GM19372 (cell line): ENCODE results near the gene TWF2.

ENCODE experiments used
- ATAC-seq: cut with Tn5 transposase; IDR thresholded peaks from one replicate; pipeline ENCODE4 v1.9.1; 2021; ENCODE audit warnings: mild to moderate bottlenecking, low read depth, moderate library complexity; ENCODE audit not compliant: unreplicated experiment

The TWF2 gene

DNA sequence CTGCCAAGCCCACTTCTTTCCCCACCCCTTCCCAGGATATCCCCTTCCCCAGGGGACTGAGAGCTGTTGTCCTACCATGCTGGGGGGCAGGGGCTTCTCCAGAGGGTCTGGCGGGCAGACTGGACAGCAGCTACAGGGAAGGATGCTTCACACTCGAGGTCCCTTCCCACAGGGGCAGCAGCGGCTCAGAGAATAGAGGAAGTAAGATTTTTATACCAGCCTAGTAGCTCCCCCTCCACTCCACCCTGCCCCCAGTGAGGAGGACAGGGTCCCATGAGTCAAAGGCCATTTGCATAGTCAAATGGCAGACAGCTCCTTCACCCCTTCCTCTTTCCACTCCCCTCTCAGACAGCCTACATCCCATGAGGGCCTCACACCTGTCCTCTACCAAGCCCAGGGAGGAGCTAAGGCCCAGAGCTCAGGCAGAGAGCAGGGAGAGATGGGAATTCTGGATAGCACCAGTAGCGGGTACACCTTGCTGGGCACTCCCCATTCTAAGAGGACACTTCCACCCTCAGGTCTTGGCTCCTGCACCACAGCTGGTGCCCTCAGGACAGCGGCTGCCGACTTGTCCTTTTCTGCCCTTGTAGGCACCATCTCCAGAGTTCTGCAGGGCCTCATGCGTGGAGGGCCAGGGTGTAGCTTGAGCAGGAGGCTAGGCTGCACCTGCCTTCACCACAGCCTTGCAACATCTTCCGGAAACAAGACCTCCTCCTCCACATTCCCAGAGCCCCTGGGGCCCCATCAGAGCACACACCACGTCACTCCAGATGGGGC, 13.3 kb downstream of the TWF2 start, which contains the start of gene TLR9:
Gene TLR9 (minus strand): TSS at position 194 of the 777 bp plus-strand sequence. CDS start 116 bp downstream, at position 78.
- peak; percentile 68 for ATAC-seq

DNA sequence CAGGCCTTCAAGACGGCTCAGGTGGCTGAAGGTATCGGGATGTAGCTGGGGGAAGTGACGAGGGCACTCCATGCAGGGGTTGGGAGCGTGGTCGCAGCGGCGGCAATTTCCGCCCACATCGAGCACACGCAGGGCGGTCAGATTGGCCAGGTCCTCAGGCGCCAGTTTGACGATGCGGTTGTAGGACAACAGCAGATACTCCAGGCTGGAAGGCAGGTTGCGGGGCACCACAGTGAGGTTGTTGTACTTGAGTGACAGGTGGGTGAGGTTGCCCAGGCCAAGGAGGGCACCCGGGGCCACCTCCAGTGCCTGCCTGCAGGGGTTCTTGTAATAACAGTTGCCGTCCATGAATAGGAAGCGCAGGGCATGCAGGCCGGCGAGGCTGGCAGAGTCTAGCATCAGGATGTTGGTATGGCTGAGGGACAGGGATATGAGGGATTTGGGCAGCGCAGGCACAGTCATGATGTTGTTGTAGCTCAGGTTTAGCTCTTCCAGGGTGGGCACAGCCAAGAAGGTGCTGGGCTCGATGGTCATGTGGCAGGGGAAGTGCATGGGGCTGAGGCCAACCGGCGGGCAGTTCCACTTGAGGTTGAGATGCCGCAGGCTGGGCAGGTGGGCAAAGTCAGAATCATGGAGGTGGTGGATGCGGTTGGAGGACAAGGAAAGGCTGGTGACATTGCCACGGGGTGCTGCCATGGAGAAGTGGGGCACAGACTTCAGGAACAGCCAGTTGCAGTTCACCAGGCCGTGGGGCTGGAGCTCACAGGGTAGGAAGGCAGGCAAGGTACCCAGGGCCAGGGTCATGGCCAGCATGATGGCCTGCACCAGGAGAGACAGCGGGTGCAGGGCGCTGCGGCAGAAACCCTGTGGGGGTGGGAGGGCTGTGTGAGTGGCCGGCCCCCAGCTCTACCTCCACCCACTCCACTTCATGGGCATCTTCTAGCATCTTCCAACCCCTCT, 15.2 kb downstream of the TWF2 start:
- ATAC-seq = no peak

DNA sequence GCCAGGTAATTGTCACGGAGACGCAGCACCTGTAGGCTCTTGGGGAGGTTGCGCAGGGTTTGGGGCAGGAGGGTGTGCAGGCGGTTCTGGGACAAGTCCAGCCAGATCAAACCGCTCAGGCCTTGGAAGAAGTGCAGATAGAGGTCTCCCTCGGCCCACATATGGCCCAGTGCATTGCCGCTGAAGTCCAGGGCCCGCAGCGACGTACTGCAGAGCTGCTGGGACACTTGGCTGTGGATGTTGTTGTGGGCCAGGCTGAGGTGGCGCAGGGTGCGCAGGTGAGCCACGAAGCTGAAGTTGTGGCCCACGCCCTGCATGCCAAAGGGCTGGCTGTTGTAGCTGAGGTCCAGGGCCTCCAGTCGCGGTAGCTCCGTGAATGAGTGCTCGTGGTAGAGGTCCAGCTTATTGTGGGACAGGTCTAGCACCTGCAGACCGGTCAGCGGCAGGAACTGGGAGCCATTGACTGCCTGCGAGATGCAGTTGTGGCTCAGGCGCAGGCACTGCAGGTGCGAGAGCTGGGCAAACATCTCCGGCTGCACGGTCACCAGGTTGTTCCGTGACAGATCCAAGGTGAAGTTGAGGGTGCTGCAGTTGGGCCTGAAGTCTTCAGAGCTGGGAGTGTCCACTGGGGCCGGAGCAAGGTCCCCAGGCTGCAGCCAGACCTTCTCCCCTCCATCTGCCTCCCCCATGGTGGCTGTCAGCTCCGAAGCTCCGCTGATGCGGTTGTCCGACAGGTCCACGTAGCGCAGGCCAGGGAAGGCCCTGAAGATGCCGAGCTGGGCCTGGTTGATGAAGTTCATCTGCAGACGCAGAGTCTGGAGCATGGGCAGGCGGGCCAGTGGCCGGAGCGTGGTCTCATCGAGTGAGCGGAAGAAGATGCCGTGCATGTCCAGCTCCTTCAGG, 16.4 kb downstream of the TWF2 start:
- no peak for ATAC-seq

DNA sequence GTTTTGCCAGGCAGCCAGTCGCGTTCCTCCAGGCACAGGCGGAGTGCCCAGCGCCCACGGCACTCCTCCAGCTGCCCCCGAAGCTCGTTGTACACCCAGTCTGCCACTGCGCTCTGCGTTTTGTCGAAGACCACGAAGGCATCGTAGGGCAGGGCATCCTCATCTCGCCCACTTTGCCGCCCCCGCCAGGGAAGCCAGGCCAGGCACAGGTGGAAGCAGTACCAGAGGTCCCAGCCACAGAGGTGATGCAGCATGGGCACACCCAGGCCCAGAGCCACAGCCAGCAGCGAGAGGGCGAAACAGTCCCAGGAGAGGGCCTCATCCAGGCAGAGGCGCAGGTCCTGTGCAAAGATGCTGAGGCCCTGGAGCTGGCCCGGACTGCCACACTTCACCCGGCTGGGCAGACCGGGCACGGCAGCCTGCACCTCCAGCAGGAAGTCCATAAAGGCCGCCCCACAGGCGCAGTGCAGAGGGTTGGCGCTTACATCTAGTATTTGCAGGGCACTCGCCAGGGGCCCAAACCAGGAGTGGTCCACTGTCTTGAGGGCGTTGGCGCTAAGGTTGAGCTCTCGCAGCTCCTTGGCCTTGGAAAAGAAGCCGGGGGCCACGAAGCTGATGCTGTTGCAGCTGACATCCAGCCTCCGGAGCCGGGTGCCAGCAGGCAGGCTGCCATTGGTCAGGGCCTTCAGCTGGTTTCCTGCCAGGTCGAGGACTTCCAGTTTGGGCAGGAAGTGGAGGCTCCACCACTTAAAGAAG, 17.2 kb downstream of the TWF2 start:
- ATAC-seq = no peak

DNA sequence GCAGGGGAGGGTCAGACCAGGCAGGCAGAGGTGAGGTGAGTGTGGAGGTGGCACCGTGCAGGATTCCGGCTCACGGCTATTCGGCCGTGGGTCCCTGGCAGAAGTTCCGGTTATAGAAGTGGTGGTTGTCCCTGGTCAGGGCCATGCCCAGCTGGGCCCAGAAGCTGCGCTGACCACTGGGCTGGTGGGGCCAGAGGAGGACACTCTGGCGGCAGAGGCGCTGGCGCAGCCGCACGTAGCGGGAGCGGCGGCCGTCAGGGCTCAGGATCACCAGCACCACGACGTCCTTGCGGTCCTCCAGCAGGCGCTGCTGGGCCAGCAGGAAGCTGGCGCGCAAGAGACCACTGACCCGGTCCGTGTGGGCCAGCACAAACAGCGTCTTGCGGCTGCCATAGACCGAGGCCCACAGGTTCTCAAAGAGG, 17.8 kb downstream of the TWF2 start:
- ATAC-seq = no peak

DNA sequence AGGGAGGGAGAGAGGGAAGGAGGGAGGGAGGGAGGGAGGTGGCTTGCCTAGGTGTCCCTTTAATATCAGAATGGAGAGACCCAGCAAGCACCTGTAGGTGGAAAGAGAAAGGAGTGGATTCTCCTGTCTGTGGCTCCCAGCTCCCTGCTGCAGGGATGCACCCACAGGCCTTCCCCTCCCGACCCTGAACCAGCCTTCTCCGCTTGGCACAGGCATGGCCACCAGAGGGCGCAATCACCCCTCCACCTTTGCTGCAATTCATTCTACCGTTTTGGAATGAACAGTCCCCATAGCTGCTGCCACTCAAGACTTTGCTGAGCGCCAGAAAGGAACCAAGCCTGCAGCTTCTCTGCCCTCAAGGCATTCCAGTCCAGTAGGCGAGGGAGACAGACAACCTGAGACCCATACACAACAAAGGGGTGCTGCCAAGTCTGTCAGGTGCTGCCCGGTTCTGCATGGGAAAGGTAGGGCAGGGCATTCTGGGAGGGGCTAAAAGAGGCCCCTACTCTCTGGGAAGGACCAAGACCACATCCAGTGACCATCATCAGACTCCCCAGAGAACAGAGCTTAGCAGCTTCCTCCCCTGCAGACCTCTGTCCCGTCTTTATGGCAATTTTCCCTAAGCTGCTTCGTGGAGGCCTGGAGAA, 18.5 kb downstream of the TWF2 start:
- no peak for ATAC-seq

DNA sequence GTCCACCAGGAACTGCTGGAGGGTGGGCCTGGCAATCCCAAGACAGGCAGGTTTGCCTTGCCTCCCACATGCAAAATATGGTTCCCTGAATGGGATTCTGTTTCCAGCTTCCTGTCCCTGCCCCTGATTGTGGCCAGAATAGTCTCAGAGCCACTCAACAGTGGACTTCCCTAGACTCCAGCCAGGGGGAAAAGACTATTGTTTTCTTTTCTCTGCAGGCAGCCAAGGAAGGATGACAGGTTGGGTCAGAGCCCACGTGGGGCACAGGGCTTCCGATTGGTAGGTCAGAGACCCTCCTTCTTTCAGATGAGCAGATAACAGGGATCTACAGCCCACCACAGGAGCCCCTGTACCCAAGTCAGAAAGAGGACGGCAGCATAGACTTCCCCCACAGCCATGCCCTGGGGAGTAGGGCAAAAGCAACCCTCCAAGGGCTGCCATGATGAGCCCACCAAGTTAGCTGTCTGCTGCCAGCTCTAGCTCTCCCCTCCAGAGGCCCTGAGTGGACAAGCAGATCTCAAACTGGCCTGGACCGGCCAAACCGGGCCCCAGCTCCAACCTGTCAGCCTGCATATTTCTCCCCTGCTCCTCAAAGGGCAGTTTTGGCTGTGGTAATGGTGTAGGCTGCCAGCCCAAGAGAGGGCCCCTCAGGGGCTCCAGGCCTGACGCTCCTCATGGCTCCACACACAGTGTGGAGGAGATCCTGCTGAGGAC, 19.9 kb downstream of the TWF2 start:
- ATAC-seq = no peak

DNA sequence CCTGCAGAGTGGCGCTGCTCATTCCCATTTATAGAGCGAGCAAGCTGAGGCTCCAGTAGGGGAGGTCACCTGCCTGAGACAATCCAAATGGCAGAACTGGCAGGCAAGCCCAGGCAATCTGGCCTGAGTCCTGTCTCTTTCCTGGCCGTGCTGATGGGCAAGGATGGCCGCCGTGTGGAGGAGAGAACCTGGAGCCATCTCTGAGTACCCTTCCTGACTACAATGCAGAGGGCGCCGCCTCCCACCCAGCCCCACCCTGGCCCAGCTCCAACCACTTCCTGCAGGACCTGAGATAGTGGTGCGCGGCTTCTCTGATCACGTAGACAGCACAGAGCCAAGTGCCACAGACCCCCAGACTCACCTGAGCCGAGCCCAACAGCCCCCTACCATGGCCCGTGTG, 20.5 kb downstream of the TWF2 start:
- no peak for ATAC-seq

DNA sequence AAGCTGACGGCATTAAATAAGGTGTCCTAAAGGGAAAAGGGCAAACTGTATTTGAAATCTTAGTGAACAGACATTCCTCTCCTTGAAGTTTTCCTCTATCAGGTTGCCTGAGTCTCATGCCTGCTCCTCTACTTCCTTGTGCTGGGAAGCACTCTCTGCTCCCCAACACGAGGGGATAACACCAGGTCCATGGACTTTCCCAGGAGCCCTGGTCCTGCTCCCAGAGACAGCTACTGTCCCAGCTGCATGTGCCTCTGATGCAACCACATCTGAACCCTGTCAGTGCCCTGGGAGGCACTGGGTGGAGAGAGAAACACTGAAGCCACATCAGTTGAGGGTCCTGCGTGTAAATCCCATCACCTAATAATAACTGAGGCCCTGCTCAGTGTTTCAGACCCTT, 20.9 kb downstream of the TWF2 start:
- ATAC-seq = no peak

DNA sequence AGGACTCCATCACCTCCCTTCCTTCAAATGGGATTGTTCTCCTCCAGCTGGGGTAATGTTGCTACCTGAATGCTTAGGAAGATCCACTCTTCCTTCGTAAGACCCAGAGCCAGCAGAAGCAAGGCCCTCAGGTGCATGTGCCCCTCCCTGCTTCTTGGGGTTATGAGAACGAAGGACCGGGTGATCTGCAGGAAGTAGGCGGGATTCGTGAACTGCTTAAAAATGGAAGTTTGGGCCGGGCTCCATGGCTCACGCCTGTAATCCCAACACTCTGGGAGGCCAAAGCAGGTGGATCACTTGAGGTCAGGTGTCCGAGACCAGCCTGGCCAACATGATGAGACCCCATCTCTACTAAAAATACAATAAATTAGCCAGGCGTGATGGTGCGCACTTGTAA, 21.6 kb downstream of the TWF2 start:
- no peak for ATAC-seq

DNA sequence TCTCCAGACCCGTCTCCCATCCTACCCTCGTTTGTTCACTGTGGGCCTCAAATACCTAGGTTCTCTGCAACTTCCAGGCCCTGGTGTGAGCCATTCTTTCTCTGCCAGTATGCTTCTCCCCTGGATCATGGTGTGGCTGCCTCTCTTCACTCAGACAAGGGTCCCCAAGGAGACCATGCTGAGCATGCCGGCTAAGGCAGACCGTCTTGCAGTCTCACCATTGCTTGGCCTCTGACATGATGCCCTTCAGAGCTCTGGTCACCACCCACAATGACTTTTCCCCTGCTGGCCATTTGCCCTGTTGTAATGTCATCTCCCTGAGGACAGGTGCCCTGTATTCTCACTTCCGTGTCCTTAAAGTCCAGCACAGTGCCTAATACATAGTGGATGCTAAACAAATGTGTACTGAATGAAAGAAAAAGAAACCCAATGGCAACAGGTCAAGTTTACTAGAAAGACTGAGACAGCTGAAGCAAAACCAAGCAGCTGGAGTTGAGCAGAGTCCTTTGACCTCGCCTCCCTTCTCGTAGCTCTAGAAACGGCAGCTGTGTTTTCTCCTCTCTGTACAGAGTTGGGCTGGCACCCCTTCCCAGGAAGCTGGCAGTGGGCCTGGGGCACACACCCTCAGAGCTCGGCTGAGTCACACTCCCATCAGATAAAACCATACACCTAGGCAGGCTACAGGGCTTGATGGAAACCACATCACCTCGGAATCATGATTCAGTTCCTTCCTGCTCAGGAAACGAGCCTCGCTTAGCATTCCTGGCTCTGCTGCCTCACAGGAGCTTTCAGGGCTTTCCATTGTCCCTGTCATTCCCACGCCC, 22.2 kb downstream of the TWF2 start:
- ATAC-seq = no peak

DNA sequence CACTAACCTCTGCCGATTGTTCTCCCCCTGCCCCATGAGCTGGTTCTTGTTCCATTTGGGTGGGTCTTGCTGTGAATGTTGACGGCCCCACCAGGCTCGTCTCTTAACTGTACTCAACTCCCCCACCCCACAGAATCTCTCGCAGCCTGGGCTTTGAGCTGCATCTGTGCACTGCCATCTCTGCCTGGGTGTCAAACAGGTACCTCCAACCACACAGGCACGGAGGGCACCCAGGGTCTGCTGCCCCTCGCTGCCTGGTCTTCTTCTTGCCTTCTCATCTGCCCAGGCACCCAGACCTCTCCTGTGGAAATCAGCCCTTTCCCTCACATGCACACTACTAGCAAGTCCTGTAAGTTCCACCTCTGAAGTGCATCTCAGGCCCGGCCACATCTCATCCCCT, 23.6 kb downstream of the TWF2 start:
- no peak for ATAC-seq

DNA sequence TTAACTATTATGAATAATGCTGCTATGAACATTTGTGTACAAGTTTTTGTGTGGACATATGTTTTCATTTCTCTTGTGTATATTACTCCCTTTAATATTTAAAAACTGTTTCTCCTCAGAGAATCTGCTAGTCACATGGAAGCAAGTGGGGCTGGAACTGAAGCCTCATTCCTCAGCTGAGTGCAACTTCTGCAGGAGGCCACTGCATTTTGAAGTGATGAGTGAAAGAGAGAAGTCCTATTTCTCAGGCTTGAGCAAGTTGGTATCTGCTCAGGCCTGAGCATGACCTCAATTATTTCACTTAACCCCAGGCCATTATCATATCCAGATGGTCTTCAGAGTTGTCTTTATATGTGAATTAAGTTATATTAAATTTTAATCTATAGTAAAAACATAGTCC, 25.1 kb downstream of the TWF2 start:
- ATAC-seq = no peak

DNA sequence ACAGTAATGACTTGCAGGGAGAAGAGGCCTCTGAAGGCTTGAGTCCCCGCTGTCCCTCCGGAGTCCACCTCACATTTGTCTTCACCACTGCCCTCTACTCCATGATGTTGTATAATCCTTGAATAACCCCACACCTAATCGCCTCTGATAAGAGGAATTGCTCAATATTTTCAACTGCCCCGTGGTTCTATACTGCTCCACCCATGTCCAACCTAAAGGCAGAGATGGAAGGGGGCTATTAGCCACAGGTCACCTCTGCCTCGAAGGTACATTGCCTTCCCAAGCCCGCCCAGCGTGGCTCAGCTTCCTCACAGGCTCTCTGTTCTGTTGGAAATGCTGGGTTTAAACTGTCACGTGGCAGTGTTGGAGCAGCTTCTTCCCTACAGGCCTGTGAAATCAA, 26.0 kb downstream of the TWF2 start:
- no peak for ATAC-seq

DNA sequence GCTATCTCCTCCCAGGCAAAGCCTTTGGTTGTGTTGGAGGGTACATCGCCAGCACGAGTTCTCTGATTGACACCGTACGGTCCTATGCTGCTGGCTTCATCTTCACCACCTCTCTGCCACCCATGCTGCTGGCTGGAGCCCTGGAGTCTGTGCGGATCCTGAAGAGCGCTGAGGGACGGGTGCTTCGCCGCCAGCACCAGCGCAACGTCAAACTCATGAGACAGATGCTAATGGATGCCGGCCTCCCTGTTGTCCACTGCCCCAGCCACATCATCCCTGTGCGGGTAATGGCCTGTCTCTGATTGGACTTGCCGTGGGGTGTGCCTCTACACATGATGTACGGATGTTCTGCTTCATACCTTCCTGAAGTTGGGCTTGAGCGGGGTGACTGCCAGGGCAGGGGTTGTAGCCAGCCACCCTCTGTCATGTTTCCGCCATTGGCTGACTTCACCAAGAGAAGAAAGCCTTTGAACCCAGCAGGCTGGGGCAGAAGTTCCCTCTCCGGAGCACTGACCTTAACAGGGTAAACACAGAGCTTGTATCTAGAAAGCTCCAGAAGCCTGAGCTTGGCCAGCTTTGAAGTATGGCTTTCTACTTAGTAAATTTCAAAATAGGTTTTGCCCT, 27.6 kb downstream of the TWF2 start:
- ATAC-seq = no peak

DNA sequence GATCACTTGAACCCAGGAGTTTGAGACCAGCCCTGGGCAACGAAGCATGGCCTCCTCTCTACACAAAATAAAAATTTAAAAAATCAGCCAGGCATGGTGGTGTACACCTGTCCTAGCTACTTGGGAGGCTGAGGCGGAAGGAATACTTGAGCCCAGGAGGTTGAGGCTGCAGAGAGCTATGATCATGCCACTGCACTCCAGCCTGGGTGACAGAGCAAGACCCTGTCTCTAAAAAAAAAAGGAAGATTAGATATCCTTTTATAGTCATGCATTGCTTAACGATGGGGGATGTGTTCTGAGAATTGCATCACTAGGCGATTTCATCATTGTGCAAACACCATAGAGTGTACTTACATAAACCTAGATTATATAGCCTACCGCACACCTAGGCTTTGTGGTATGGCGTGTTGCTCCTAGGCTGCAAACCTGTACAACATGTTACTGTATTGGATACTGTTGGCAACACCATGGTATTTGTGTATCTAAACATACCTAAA, 28.4 kb downstream of the TWF2 start:
- no peak for ATAC-seq

DNA sequence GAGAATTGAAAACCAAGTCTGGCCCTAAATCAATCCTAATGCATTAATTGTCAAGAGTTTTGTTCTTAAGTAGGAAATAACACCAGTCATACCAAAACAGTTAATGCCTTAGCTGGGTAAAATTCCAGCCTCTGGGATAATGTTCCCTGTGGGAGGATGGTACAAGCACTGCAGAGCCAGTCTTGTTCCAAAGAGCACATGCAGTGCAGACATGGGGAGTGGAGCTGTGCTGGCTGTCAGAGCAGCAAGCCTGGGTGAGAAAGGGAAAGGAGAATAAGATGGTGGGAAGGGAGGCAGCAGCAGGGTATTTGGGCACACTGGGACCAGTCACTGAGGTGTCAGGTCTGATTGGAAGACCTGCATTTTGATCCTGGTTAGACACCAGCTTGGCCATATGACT, 28.9 kb downstream of the TWF2 start:
- no peak for ATAC-seq
